A549 (cell line): ENCODE results near the gene MIA. TPM values are rescaled to one million over a fixed set of nuclear protein-coding genes. Genes with fewer than 3 reads are reported as not detected.
"Not testable (repeated sequence)": the region's sequence is repeated elsewhere in the genome, so short reads cannot be mapped to it uniquely, and the experiment has no call there.

ENCODE experiments used
- ATAC-seq, 2 experiments: fragments of 200-7000 bp in 1 of 2; fragments of >200 bp in 1 of 2; cut with Nextera tagmentation in 1 of 2; cut with Tn5 transposase in 1 of 2; 3 replicates each; pipeline versions ENCODE4 v1.8.0 to v1.9.1; 2018 to 2020; ENCODE audit warnings: mild to moderate bottlenecking in 1 of 2, moderate library complexity in 1 of 2
- CTCF ChIA-PET: fragments of 300-600 bp; sonication (Branson Sonifier 250); formaldehyde crosslinking; extraction: SDS; loops from one replicate; lab custom pipeline; 2021; ENCODE audit warnings: antibody characterized with exemption, inconsistent platforms; lab: Yijun Ruan, JAX
- POLR2A ChIA-PET: fragments of 350-600 bp; formaldehyde crosslinking; extraction: SDS; loops from one replicate; lab custom pipeline; 2021; ENCODE audit warnings: antibody characterized with exemption, inconsistent platforms; lab: Yijun Ruan, JAX
- DNase-seq, 2 experiments: peaks; one replicate each; pipeline versions ENCODE4 v3.0.0 to v3.0.0-alpha.2; 2011 to 2016; ENCODE audit warnings: low read depth in 1 of 2, low spot score in 1 of 2
- FAIRE-seq: peaks from 2 replicates; lab custom pipeline; 2011; peaks lifted over from hg19 to GRCh38; lab: Jason Lieb, UNC
- H3K27ac ChIP-seq, 2 experiments: fragments of >200 bp; sonication (Bioruptor Twin); formaldehyde crosslinking; 3 replicates each; pipeline ENCODE4 v1.5.1; 2016 to 2017
- H3K4me1 ChIP-seq: fragments of >200 bp; sonication (Bioruptor Twin); formaldehyde crosslinking; 3 replicates; pipeline ENCODE4 v1.6.1; 2016
- H3K4me2 ChIP-seq: fragments of >200 bp; sonication (Bioruptor Twin); formaldehyde crosslinking; 3 replicates; pipeline ENCODE4 v1.6.1; 2016
- H3K4me3 ChIP-seq: fragments of >200 bp; sonication (Bioruptor Twin); formaldehyde crosslinking; 3 replicates; pipeline ENCODE4 v1.5.1; 2016
- H3K9me3 ChIP-seq: fragments of >200 bp; sonication (Bioruptor Twin); formaldehyde crosslinking; 3 replicates; pipeline ENCODE4 v1.6.1; 2016
- E2F6 ChIP-seq: IDR thresholded peaks from 2 replicates; pipeline ENCODE4 v1.6.1; 2012; ENCODE audit warnings: low read depth, borderline replicate concordance
- ESRRA ChIP-seq: fragments of 150-350 bp; IDR thresholded peaks from 2 replicates; pipeline ENCODE4 v1.6.1; 2014; ENCODE audit warnings: mild to moderate bottlenecking, low read length, borderline replicate concordance
- FOSL2 ChIP-seq, 2 experiments: fragments of 450-650 bp in 1 of 2; fragments of >200 bp in 1 of 2; sonication (Bioruptor Twin) in 1 of 2; formaldehyde crosslinking; IDR thresholded peaks; 2 replicates each; pipeline versions ENCODE4 v1.5.0 to v1.6.1; 2016 to 2020; ENCODE audit warnings: mild to moderate bottlenecking in 1 of 2, moderate library complexity in 1 of 2
- HDAC2 ChIP-seq: fragments of 200-600 bp; sonication (generic); IDR thresholded peaks from 2 replicates; pipeline ENCODE4 v1.6.1; 2016
- JUNB ChIP-seq: fragments of >200 bp; sonication (Bioruptor Twin); formaldehyde crosslinking; IDR thresholded peaks from 2 replicates; pipeline ENCODE4 v1.6.1; 2016
- NFE2L2 ChIP-seq: fragments of 150-350 bp; conservative IDR thresholded peaks from 2 replicates; pipeline ENCODE4 v1.6.1; 2014; ENCODE audit warnings: low read length
- PBX3 ChIP-seq: IDR thresholded peaks from 2 replicates; pipeline ENCODE4 v1.6.1; 2012
- RARB ChIP-seq: fragments of 250-450 bp; sonication (Bioruptor Pico); IDR thresholded peaks from 2 replicates; pipeline ENCODE4 v1.8.0; 2021; ENCODE audit warnings: mild to moderate bottlenecking, moderate library complexity
- WGBS: methylation state at CpG from one replicate; pipeline ENCODE4 v1.1.6; 2017; ENCODE audit errors: missing lambda C conversion rate; 5-methylcytosine and 5-hydroxymethylcytosine counted together
- polyA plus RNA-seq, 4 experiments: library from polyadenylated mRNA; depleted of rRNA in 3 of 4; stranded (reverse); fragments of >200 nt; fragmentation: RNase III in 1 of 4; extraction: RNeasy Plus Mini Kit Qiagen cat#74134 plus additional on column Dnase treatment in 1 of 4; gene quantifications; 2 replicates in 3 of 4; 3 replicates in 1 of 4; pipeline ENCODE4 v1.2.3, GENCODE V29; 2011 to 2017
- TF ChIP-seq, protein P1 (sequence below): fragments of 450-650 bp; IDR thresholded peaks from 2 replicates; pipeline ENCODE4 v1.6.1; 2014; ENCODE audit warnings: antibody characterized with exemption

MIA gene
- polyA plus RNA-seq, 2 of the 4 experiments (the other 2 are of a cell fraction) = not detected

DNA sequence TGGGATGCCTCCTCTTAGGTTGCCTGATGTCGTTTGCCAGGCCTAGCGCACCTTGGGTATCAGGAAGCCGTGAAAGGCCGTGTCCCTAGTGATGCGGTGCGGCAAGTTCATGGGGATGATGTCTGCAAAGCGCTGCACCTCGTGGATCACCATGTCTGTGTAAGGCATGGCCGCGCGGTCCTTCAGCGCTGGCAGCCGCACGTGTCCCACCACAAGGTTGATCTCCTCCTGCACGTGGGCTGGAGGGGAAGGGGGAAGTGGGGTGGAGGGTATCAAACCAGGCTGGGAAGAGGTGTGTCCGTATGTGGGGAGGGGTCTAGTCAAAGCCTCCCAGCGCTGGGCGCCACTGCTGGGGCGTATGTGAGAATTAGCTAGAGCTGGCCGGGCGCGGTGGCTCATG, 46.8 kb downstream of the MIA start (continued):
- TF ChIP-seq FOSL2 (IDR thresholded peaks at IDR 0.05) (no peak), FOSL2 (CRISPR knock-in tag; IDR thresholded peaks at IDR 0.05) (no peak), ESRRA (no peak), JUNB (no peak), E2F6 (no peak), NFE2L2 (no peak), HDAC2 (no peak), RARB (CRISPR knock-in tag) (no peak), PBX3 (no peak)
- TF ChIP-seq, protein P1, sequence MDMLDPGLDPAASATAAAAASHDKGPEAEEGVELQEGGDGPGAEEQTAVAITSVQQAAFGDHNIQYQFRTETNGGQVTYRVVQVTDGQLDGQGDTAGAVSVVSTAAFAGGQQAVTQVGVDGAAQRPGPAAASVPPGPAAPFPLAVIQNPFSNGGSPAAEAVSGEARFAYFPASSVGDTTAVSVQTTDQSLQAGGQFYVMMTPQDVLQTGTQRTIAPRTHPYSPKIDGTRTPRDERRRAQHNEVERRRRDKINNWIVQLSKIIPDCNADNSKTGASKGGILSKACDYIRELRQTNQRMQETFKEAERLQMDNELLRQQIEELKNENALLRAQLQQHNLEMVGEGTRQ = no peak

DNA sequence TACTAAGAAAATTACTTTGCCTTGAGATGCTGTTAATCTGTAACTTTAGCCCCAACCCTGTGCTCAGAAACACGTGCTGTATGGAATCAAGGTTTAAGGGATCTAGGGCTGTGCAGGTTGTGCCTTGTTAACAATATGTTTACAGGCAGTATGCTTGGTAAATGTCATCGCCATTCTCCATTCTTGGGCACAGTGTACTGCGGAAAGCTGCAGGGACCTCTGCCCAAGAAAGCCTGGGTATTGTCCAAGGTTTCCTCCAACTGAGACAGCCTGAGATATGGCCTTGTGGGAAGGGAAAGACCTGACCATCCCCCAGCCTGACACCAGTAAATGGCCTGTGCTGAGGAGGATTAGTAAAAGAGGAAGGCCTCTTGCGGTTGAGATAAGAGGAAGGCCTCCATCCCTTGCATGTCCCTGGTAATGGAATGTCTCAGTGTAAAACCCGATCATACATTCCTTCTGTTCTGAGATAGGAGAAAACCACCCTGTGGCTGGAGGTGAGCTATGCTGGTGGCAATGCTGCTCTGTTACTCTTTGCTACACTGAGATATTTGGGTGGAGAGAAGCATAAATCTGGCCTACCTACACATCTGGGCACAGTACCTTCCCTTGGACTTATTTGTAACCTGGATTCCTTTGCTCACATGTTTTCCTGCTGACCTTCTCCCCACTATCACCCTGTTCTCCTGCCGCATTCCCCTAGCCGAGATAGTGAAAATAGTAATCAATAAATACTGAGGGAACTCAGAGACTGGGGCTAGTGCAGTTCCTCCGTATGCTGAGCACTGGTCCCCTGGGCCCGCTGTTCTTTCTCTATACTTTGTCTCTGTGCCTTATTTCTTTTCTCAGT, 47.6 kb downstream of the MIA start:
- H3K4me2 ChIP-seq, H3K4me3 ChIP-seq, POLR2A ChIA-PET, FAIRE-seq, H3K9me3 ChIP-seq, ATAC-seq, DNase-seq: not testable (repeated sequence)
- Histone ChIP-seq H3K27ac (peak overlapping the region in 1 of 2 experiments; percentile 31; a peak in 4 of 6 replicates), H3K4me1 (peaks cover 38% of the 10 kb centered on the region)
- 87% methylated on average over 9 of the region's 9 CpGs for WGBS
- CTCF ChIA-PET = interaction anchor here (1.5 to 9.6 kb wide), 3 partner anchors 9 to 160 kb away, joined by 3 to 146 read pairs (median 16); partner anchors contain the start of gene EGLN2

GRCh38 chr19:40824916-40825315, 49.6 kb downstream of the MIA start:
- POLR2A ChIA-PET, H3K9me3 ChIP-seq, ATAC-seq, FAIRE-seq, H3K27ac ChIP-seq, H3K4me3 ChIP-seq, DNase-seq, H3K4me2 ChIP-seq: not testable (repeated sequence)
- WGBS = 91% methylated on average over 16 of the region's 16 CpGs
- peaks cover 21% of the 10 kb centered on the region for H3K4me1 ChIP-seq
- CTCF ChIA-PET = interaction anchor here (0.7 kb wide), 1 partner anchor 162 kb away, joined by 3 read pairs; no protein-coding TSS in a partner anchor

DNA sequence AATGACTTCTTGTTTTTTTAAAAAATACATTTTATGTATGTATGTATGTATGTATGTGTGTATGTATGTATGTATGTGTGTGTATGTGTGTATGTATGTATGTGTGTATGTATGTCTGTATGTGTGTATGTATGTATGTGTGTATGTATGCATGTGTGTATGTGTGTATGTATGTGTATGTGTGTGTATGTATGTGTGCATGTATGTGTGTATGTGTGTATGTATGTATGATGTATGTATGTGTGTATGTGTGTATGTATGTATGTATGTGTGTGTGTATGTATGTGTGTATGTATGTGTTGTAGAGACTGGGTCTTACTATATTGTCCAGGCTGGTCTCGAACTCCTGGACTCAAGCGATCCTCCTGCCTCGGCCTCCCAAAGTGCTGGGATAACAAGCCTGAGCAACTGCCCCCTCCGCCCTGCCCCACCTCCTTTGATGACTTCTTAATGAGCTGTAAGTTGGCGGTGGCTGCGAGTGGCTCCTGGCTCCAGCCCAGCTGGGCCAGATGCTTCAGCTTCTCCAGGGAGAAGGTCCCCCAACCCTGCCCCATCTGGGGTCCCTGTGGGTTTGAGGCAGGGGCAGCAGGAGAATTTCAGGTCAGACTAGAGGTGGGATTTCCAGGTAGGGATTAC, 50.3 kb downstream of the MIA start:
- FAIRE-seq = peak; percentile 46
- CTCF ChIA-PET = interaction anchor here (0.7 kb wide), 1 partner anchor 162 kb away, joined by 3 read pairs; no protein-coding TSS in a partner anchor
- H3K9me3 ChIP-seq, DNase-seq, H3K4me3 ChIP-seq, POLR2A ChIA-PET, H3K27ac ChIP-seq, ATAC-seq, H3K4me2 ChIP-seq: not testable (repeated sequence)
- peaks cover 18% of the 10 kb centered on the region for H3K4me1 ChIP-seq
- 97% methylated on average over 6 of the region's 6 CpGs for WGBS

DNA sequence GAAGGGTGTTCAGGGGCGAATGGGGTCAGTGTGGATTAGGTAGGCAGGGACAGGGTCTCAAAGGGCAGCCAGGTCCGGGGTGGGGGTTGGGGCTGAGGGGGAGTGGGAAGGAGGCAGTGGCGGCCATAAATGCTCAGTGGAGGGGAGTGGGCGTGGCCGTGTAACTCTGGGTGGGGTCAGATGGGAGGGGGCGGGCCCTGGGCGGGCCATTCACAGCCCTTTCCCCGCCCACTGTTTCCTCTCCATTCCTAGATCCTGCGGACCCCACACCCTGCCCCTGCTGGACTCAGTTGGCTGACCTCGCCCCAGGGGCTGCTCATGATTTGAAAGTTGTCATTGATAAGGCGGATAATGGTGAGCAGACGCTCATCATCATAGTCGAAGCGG, 51.0 kb downstream of the MIA start:
- DNase-seq, CTCF ChIA-PET, H3K27ac ChIP-seq, H3K9me3 ChIP-seq, FAIRE-seq, H3K4me2 ChIP-seq, H3K4me3 ChIP-seq, POLR2A ChIA-PET: not testable (repeated sequence)
- peaks cover 14% of the 10 kb centered on the region for H3K4me1 ChIP-seq
- peak; percentile 20 to 27; a peak in 2 of 6 replicates for ATAC-seq
- 90% methylated on average over 9 of the region's 14 CpGs for WGBS

- 92% methylated on average over 29 of the region's 29 CpGs for WGBS
- H3K27ac ChIP-seq, ATAC-seq, POLR2A ChIA-PET, H3K4me2 ChIP-seq, H3K4me3 ChIP-seq, DNase-seq, H3K9me3 ChIP-seq: not testable (repeated sequence)
- H3K4me1 ChIP-seq = peaks cover 19% of the 10 kb centered on the region
- FAIRE-seq = peak; percentile 98
- CTCF ChIA-PET = interaction anchor here (1.0 to 2.5 kb wide), 2 partner anchors 164 to 181 kb away, joined by 3 to 12 read pairs; no protein-coding TSS in a partner anchor
Measured at GRCh38 chr19:40826699-40827385, 51.5 kb downstream of the MIA start.
